HG03565 (cell line): Measurements from ENCODE around the gene RFX7.
A peak's percentile ranks its signal among the peaks of the same experiment; 100 is the strongest.
"Not testable (repeated sequence)": the region's sequence is repeated elsewhere in the genome, so short reads cannot be mapped to it uniquely, and the experiment has no call there.

Source experiments
- ATAC-seq: cut with Tn5 transposase; IDR thresholded peaks from one replicate; pipeline ENCODE4 v1.9.1; 2021; ENCODE audit warnings: mild to moderate bottlenecking, moderate library complexity; ENCODE audit not compliant: unreplicated experiment

Gene RFX7

DNA sequence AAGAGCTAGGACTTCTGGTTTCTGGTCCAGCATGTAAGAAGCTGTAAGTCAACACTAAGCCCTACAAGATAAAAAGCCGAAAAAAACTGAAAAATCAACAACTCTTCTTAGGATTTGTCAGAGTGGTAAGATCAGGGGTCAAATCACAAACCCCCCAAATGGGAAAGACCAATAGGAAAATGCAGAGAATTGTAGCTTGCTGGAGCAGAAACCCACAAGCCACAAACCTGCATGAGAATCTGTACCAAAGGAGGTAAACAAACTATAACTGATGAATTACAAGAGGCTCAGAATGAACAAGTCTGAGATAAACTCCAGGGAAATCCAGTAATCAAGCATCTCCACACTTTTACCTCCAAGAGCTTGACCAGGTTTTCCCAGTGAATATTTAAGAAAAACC is 36.0 kb downstream of the RFX7 start:
- no peak for ATAC-seq

GRCh38 chr15:56207092-56207491 is 36.6 kb downstream of the RFX7 start:
- ATAC-seq: peak; percentile 46

GRCh38 chr15:56205061-56205876 is 38.4 kb downstream of the RFX7 start:
- no peak for ATAC-seq

GRCh38 chr15:56203312-56203922 is 40.3 kb downstream of the RFX7 start:
- ATAC-seq: not testable (repeated sequence)

DNA sequence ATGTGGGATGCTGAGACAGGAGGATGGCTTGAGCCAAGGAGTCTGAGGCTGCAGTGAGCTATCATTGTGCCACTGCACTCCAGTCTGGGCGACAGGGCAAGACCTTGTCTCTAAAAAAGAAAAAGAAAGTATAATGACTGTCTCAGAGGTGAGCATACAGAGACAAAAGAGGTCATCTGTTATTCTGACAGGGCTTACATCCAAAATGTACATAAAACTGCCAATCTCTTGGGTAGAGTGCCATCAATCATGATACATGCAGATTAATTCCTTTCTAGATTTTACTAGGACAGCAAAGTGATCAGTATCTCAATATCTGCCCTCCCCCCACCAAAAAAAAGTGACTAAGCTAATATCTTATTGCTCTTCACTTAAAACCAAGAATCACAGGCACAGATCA is 41.0 kb downstream of the RFX7 start:
- no peak for ATAC-seq

DNA sequence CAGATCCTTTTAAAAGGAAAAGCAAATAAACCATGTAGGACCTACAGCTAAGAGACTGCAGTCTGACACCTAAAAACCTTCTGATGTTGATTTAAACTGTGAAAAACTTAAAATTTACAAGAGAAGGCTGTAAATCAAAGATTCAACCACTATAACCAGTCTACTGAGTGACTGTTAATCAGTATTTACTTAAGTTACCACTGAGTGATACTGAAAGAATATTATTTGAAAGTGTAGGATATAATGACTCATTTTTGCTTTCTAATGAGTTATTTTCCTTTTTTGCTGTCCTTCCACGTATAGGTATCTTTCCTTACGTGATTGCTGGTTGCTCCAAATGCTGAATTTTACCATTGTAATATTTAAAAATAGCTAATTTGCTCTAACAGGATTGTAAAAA is 44.6 kb downstream of the RFX7 start:
- ATAC-seq: peak; percentile 54

DNA sequence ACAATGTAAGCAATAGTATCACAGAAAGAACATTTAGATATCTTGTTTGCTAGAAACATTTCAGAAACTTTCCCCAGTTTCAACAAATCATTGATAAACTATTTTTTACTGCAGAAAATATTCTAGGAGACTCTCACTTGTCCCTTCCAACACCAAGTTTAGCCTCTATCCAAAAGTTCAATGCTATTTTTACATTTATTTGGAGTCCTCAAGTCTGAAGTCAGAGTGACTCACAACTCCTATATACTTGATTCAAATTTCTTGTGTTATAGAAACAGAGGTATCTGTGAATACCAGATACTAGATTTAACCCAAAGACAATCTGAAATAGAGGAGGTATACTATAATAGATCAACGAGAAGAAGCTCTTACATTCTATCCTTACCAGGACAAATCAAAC is 49.6 kb downstream of the RFX7 start:
- ATAC-seq: no peak

- ATAC-seq: no peak
Measured at GRCh38 chr15:56192659-56193442, 50.8 kb downstream of the RFX7 start.

GRCh38 chr15:56187665-56188064 is 56.0 kb downstream of the RFX7 start:
- no peak for ATAC-seq

DNA sequence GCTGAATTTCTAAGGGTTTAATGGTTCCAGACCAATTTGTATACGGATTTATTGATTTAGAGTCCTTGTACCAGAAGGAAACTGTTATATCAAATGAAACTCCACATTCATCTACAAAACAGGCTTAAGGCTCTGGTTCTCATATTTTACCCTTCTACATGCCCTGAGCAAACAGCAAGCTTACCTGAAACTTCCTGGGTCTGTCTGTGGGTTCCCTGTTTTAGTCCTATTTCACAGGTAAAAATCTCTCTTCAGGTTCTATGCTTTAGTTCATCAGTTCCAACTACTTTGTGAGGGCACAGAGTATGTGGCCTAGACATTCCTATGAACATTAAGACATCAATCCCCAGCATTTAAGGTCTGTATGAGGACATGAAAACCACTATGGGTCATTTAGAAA is 57.7 kb downstream of the RFX7 start:
- ATAC-seq: no peak

DNA sequence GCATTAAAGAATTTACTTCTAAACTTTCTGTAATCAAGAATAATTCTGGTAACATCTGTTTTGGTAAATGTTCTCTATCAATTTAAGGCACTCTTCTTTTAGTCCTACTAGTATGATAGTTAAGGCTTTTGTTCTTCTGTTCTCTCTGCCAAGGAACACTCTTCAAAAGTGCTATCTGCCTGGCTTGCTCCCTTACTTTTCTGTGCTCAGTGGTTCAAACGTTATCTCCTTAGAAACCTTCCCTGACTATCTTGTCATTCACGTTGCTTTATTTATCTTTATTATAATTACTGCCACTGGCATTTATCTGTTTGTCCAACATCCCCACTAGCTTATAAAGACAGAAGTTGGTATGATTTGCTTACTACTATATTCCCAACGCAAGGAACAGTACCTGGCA is 59.2 kb downstream of the RFX7 start:
- no peak for ATAC-seq

GRCh38 chr15:56180851-56181250 is 62.8 kb downstream of the RFX7 start:
- ATAC-seq: no peak

GRCh38 chr15:56176996-56177395 is 66.7 kb downstream of the RFX7 start:
- no peak for ATAC-seq

GRCh38 chr15:56175788-56176187 is 67.9 kb downstream of the RFX7 start:
- ATAC-seq: no peak

DNA sequence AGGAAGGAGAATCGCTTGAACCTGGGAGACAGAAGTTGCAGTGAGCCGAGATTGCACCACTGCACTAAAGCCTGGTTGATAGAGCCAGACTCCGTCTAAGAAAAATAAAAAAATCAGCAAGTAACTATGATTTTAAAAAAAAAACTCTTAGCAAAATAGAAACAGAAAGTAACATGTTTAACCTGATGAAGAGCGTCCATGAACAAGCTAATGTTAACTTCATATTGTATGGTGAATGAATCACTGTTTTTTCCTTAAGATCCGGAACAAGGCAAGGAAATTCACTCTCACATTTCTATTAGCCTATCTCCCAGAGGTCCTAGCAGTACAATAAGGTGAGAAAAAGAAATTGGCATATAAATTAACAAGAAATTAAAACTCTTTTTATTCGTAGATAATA is 69.0 kb downstream of the RFX7 start:
- no peak for ATAC-seq

- peak; percentile 56 for ATAC-seq
Measured at GRCh38 chr15:56168394-56168793, 75.3 kb downstream of the RFX7 start.

- ATAC-seq: no peak
Measured at GRCh38 chr15:56165234-56165633, 78.4 kb downstream of the RFX7 start.

DNA sequence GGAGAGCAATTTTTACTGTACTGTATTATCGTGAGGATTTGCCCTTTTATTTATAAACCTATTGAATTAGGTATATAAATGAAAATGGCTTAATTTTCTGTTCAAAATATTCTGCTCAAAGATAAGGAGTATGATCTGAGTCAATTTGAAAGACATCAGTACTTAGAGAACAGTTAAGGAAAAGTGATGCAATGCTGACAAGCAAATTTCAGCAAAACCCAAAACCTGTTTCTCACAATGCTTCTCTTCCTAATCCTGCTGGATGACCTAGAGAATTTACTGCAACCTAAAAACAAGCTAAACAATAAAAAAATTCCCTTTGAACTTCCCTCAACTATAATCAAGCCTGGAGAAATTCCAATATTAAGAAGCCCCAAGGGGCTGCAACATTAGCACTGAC is 82.7 kb downstream of the RFX7 start:
- no peak for ATAC-seq

GRCh38 chr15:56156877-56157276 is 86.8 kb downstream of the RFX7 start:
- no peak for ATAC-seq

DNA sequence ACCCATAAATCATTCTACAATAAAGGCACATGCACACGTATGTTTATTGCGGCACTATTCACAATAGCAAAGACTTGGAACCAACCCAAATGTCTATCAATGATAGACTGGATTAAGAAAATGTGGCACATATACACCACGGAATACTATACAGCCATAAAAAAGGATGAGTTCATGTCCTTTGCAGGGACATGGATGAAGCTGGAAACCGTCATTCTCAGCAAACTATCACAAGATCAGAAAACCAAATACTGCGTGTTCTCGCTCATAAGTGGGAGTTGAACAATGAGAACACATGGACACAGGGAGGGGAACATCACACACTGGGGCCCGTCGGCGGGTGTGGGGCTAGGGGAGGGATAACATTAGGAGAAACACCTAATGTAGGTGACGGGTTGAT is 88.4 kb downstream of the RFX7 start:
- not testable (repeated sequence) for ATAC-seq

- not testable (repeated sequence) for ATAC-seq
Measured at GRCh38 chr15:56154768-56155167, 88.9 kb downstream of the RFX7 start.

GRCh38 chr15:56150204-56150603 is 93.5 kb downstream of the RFX7 start:
- ATAC-seq: no peak
